Inferior parietal cortex (tissue), 1 donor: ENCODE measurements around the gene FHL3.
A peak's percentile ranks its signal among the peaks of the same experiment; 100 is the strongest.

Experiments
- DNase-seq: peaks from one replicate; pipeline ENCODE4 v3.0.0-alpha.2; 2016; ENCODE audit errors: extremely low spot score

FHL3 gene

GRCh38 chr1:38014171-38014570 is 8.9 kb upstream of the FHL3 start:
- DNase-seq = no peak

GRCh38 chr1:38013227-38013622 is 7.9 kb upstream of the FHL3 start:
- DNase-seq = no peak

GRCh38 chr1:38012363-38013226 is 7.3 kb upstream of the FHL3 start, which contains the start of gene UTP11:
TSS of gene UTP11 (plus strand) at chr1:38012734. CDS start at chr1:38012803, 69 bp downstream.
- DNase-seq = peak; percentile 100

- no peak for DNase-seq
These were observed 4.5 kb upstream of the FHL3 start for GRCh38 chr1:38009841-38010180.

GRCh38 chr1:38009088-38009840 is 4.0 kb upstream of the FHL3 start:
- DNase-seq = no peak

- no peak for DNase-seq
These were observed 904 bp upstream of the FHL3 start for GRCh38 chr1:38006008-38006828.

- no peak for DNase-seq
These were observed 818 bp downstream of the FHL3 start for GRCh38 chr1:38004284-38005108.

GRCh38 chr1:38003261-38004250 is 1.8 kb downstream of the FHL3 start:
- no peak for DNase-seq

GRCh38 chr1:38000529-38001455 is 4.5 kb downstream of the FHL3 start:
- DNase-seq = no peak

- DNase-seq = no peak
These were observed 5.1 kb downstream of the FHL3 start for GRCh38 chr1:38000233-38000528.

- no peak for DNase-seq
These were observed 5.7 kb downstream of the FHL3 start for GRCh38 chr1:37999430-38000232.

GRCh38 chr1:37998913-37999429 is 6.3 kb downstream of the FHL3 start:
- no peak for DNase-seq

- DNase-seq = no peak
These were observed 7.1 kb downstream of the FHL3 start for GRCh38 chr1:37998089-37998808.

- DNase-seq = no peak
These were observed 7.8 kb downstream of the FHL3 start for GRCh38 chr1:37997256-37998088.

- DNase-seq = no peak
These were observed 9.5 kb downstream of the FHL3 start for GRCh38 chr1:37995751-37996345.
